ENCODE results near the gene SNAPC5. TPM values are rescaled to one million over a fixed set of nuclear protein-coding genes. Genes with fewer than 3 reads are reported as not detected.

The SNAPC5 gene
- total RNA-seq, 4 donors from 2014 or later = 39.6 to 58.8 (median 50.8) TPM

DNA sequence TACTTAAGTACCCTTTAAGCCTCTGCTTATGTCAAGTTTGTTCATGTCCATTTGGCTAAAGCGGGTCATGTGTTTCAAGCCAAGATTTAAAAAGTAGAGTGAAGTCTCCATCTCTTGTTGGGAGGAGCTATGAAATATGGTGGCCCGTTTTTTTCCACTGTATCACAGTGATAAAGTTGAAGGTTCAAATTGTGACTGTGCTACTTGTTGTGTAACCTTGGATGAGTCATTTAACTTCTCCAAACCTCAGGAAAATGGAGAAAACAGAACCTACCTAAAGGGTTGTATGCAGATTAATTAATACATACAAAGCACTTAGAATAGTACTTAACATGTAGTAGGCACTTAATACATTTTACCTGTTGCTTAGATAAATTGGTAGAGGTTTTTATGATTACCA is 43.4 kb downstream of the SNAPC5 start:
- DNase-seq (no peak), ATAC-seq (no peak)
- H3K4me3 ChIP-seq = no peak overlapping the region
- in situ Hi-C loops (cut with MboI; ENCODE audit: low sequenced_read_pairs in 4 of 4) (no loop called here), intact Hi-C loops (cut with DNase I; ENCODE audit: low total_unique reads) (no loop called here)
- no peaks in the 10 kb centered on the region for H3K9me3 ChIP-seq
- H3K4me1 ChIP-seq = peaks cover 5 to 14% of the 10 kb centered on the region in 2 donors
- H3K36me3 ChIP-seq = peaks cover 0 to 5% of the 10 kb centered on the region in 2 donors
- H3K27me3 ChIP-seq = no peaks in the 10 kb centered on the region
- H3K27ac ChIP-seq = no peak overlapping the region
- no peak for TF ChIP-seq POLR2A (IDR thresholded peaks at IDR 0.05)
- TF ChIP-seq, protein P1, sequence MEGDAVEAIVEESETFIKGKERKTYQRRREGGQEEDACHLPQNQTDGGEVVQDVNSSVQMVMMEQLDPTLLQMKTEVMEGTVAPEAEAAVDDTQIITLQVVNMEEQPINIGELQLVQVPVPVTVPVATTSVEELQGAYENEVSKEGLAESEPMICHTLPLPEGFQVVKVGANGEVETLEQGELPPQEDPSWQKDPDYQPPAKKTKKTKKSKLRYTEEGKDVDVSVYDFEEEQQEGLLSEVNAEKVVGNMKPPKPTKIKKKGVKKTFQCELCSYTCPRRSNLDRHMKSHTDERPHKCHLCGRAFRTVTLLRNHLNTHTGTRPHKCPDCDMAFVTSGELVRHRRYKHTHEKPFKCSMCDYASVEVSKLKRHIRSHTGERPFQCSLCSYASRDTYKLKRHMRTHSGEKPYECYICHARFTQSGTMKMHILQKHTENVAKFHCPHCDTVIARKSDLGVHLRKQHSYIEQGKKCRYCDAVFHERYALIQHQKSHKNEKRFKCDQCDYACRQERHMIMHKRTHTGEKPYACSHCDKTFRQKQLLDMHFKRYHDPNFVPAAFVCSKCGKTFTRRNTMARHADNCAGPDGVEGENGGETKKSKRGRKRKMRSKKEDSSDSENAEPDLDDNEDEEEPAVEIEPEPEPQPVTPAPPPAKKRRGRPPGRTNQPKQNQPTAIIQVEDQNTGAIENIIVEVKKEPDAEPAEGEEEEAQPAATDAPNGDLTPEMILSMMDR (IDR thresholded peaks at IDR 0.05 in 4 of 5, conservative IDR thresholded peaks at IDR 0.05 in 1 of 5) = no peak

DNA sequence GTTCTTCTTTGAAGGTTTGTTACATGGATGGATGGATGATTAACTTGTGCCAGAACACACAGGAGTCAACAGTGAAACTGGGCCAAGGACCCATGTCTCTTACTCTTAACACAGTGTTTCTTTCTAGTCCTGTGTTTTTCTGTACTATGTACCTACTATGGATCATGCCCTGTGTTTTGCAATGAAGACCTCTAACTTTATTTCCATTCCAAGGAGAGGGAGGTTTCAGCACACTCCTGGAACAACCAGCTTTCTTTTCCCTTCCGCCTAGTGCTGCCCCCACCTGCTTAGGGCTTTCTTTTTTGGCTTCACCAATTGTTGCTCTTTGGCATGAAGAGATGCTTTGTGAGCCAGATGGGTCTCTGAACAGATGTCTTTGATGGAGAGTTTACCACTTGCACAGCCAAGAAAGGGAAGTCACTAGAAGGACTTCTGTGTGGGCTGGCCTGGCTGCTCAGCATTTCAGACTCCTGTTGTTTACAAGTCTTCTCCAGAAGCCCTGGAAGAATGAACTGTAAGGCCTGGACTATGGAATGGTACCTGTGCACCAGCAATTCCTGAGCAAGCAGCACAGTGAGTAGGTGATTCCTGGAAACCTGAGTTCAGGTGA is 44.5 kb downstream of the SNAPC5 start:
- H3K4me1 ChIP-seq = peaks cover 5 to 14% of the 10 kb centered on the region in 2 donors
- no peaks in the 10 kb centered on the region for H3K9me3 ChIP-seq
- in situ Hi-C loops (cut with MboI; ENCODE audit: low sequenced_read_pairs in 4 of 4) (no loop called here), intact Hi-C loops (cut with DNase I; ENCODE audit: low total_unique reads) (no loop called here)
- DNase-seq (peak; percentile 6 to 38), ATAC-seq (peak; percentile 69 to 70)
- TF ChIP-seq, protein P1 (IDR thresholded peaks at IDR 0.05 in 4 of 5, conservative IDR thresholded peaks at IDR 0.05 in 1 of 5) = no peak
- no peak overlapping the region for H3K4me3 ChIP-seq
- H3K27ac ChIP-seq = peak overlapping the region in 1 of 4 donors; percentile 20
- H3K36me3 ChIP-seq = peaks cover 0 to 7% of the 10 kb centered on the region in 2 donors
- H3K27me3 ChIP-seq = no peaks in the 10 kb centered on the region

DNA sequence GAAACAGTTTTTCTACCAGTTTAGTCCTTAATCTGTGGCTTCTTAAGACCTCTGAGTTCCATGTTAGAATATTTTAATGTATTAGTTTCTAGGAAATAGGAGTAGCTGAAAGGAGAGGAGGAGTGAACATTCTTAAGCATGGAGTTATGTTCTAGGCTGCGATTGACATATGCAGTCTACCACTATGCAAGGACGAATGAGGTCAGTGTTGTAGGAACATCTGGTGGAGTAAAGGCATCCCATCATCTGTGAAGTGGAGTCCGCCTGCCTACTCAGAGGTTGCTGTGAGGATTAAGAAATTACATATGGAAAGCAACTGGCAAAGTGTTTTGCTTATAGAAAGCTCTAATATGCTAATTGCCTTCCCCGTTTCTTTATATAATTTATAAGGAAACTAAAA is 45.1 kb downstream of the SNAPC5 start:
- TF ChIP-seq, protein P1 (IDR thresholded peaks at IDR 0.05 in 4 of 5, conservative IDR thresholded peaks at IDR 0.05 in 1 of 5) = no peak
- no peak for TF ChIP-seq POLR2A (IDR thresholded peaks at IDR 0.05)
- H3K4me3 ChIP-seq = no peak overlapping the region
- no peaks in the 10 kb centered on the region for H3K9me3 ChIP-seq
- in situ Hi-C loops (cut with MboI; ENCODE audit: low sequenced_read_pairs in 4 of 4) (no loop called here), intact Hi-C loops (cut with DNase I; ENCODE audit: low total_unique reads) (no loop called here)
- peaks cover 0 to 13% of the 10 kb centered on the region in 2 donors for H3K36me3 ChIP-seq
- ATAC-seq (no peak), DNase-seq (no peak)
- peaks cover 5 to 14% of the 10 kb centered on the region in 2 donors for H3K4me1 ChIP-seq
- H3K27me3 ChIP-seq = no peaks in the 10 kb centered on the region
- no peak overlapping the region for H3K27ac ChIP-seq

Small RNA genes within 50 kb of the gene (microRNA-seq; reads per million reads assigned to microRNA genes)
- 0 reads per million in 2 donors for gene MIR4512 (ENCODE audit: borderline replicate concordance in 2 of 2)

Other genes starting within 250 kb of the SNAPC5 start
- not detected for gene MEGF11, start 244.0 kb downstream of the SNAPC5 start, total RNA-seq
- 10 to 100 TPM; 21.9 to 35.1 (median 32.1) TPM for gene DIS3L, start 204.2 kb downstream of the SNAPC5 start, total RNA-seq
- gene TIPIN, start 141.1 kb downstream of the SNAPC5 start, total RNA-seq = 1 to 10 TPM in 3 of 4 donors, under 1 TPM in 1; 0.66 to 6.0 (median 3.6) TPM
- 100 to 1,000 TPM in 1 of 4 donors, 10 to 100 TPM in 3; 50.4 to 112 (median 69.5) TPM for gene MAP2K1, start 110.8 kb downstream of the SNAPC5 start, total RNA-seq
- gene RPL4, start 7.1 kb upstream of the SNAPC5 start, total RNA-seq = 1,000 to 10,000 TPM; 2,613 to 4,567 (median 3,688) TPM
- gene ZWILCH, start 7.6 kb upstream of the SNAPC5 start, total RNA-seq = 10 to 100 TPM in 1 of 4 donors, 1 to 10 TPM in 3; 2.0 to 10.6 (median 2.4) TPM
- not detected for gene LCTL, start 68.2 kb upstream of the SNAPC5 start, total RNA-seq
- gene SMAD6, start 204.5 kb upstream of the SNAPC5 start, total RNA-seq = 1 to 10 TPM; 2.2 to 3.7 (median 2.4) TPM